GM12892 (cell line): ENCODE data around the gene NECAB2.
"Not testable (repeated sequence)": the region's sequence is repeated elsewhere in the genome, so short reads cannot be mapped to it uniquely, and the experiment has no call there.

Experiments used
- DNase-seq: peaks from one replicate; pipeline ENCODE4 v3.0.0; 2011; ENCODE audit not compliant: insufficient read length
- FAIRE-seq: peaks from 2 replicates; lab custom pipeline; 2011; peaks lifted over from hg19 to GRCh38; lab: Jason Lieb, UNC
- POLR2A ChIP-seq: IDR thresholded peaks from 2 replicates; pipeline ENCODE4 v1.6.1; 2011; ENCODE audit warnings: low read depth, low read length, control low read depth
- POLR2AphosphoS5 ChIP-seq: IDR thresholded peaks from 2 replicates; pipeline ENCODE4 v1.6.1; 2011; ENCODE audit warnings: low read depth, low read length, control low read depth
- TAF1 ChIP-seq: IDR thresholded peaks from 2 replicates; pipeline ENCODE4 v1.6.1; 2011; ENCODE audit warnings: low read depth, mild to moderate bottlenecking, control low read depth, low read length, borderline replicate concordance

The NECAB2 gene

GRCh38 chr16:83948914-83949723, 18.9 kb upstream of the NECAB2 start:
- FAIRE-seq (no peak), DNase-seq (no peak)
- TF ChIP-seq POLR2AphosphoS5 (no peak), TAF1 (no peak), POLR2A (no peak)

GRCh38 chr16:83949724-83950001, 18.4 kb upstream of the NECAB2 start:
- TF ChIP-seq POLR2AphosphoS5: no peak
- TF ChIP-seq TAF1: no peak
- TF ChIP-seq POLR2A: no peak
- no peak for DNase-seq
- no peak for FAIRE-seq

GRCh38 chr16:83950862-83951399, 17.1 kb upstream of the NECAB2 start:
- not testable (repeated sequence) for DNase-seq, FAIRE-seq

GRCh38 chr16:83951544-83951943, 16.5 kb upstream of the NECAB2 start:
- FAIRE-seq (no peak), DNase-seq (no peak)
- no peak for TF ChIP-seq POLR2AphosphoS5
- no peak for TF ChIP-seq POLR2A
- TF ChIP-seq TAF1: no peak

- TF ChIP-seq TAF1: no peak
- no peak for TF ChIP-seq POLR2AphosphoS5
- no peak for TF ChIP-seq POLR2A
- DNase-seq: no peak
- no peak for FAIRE-seq
Observed at GRCh38 chr16:83952587-83952939, 15.5 kb upstream of the NECAB2 start.

- TF ChIP-seq POLR2AphosphoS5 (no peak), POLR2A (no peak), TAF1 (no peak)
- DNase-seq: peak; percentile 71
- no peak for FAIRE-seq
Observed at GRCh38 chr16:83952940-83953795, 14.9 kb upstream of the NECAB2 start, which contains the start of gene OSGIN1. TSS of gene OSGIN1 (plus strand) at chr16:83953240. CDS start at chr16:83957672, 4,432 bp downstream.

- FAIRE-seq: no peak
- TF ChIP-seq POLR2A (no peak), TAF1 (no peak), POLR2AphosphoS5 (no peak)
- no peak for DNase-seq
Observed at GRCh38 chr16:83953796-83954576, 14.1 kb upstream of the NECAB2 start.

GRCh38 chr16:83954577-83955016, 13.4 kb upstream of the NECAB2 start:
- TF ChIP-seq POLR2AphosphoS5 (no peak), TAF1 (no peak), POLR2A (no peak)
- FAIRE-seq: no peak
- no peak for DNase-seq

GRCh38 chr16:83955218-83956130, 12.6 kb upstream of the NECAB2 start:
- no peak for DNase-seq

More at GRCh38 chr16:83955218-83956130, 12.6 kb upstream of the NECAB2 start:
- FAIRE-seq: no peak
- TF ChIP-seq TAF1 (no peak), POLR2AphosphoS5 (no peak), POLR2A (no peak)
